Ectodermal cell (in vitro differentiated cells): ENCODE measurements around the gene MTMR4.

Experiments
- H3K27ac ChIP-seq: 2 replicates; pipeline ENCODE4 v1.7.0; 2013; ENCODE audit warnings: mild to moderate bottlenecking, low read depth, low read length; ENCODE audit not compliant: insufficient read depth, poor library complexity, severe bottlenecking
- H3K27me3 ChIP-seq: 2 replicates; pipeline ENCODE4 v1.7.0; 2013; ENCODE audit warnings: mild to moderate bottlenecking, low read length; ENCODE audit not compliant: insufficient read depth, control insufficient read depth, poor library complexity, severe bottlenecking
- H3K36me3 ChIP-seq: one replicate; pipeline ENCODE4 v1.7.0; 2013; ENCODE audit warnings: low read length; ENCODE audit not compliant: control insufficient read depth, insufficient read depth
- H3K4me1 ChIP-seq: one replicate; pipeline ENCODE4 v1.7.0; 2013; ENCODE audit warnings: low read length; ENCODE audit not compliant: control insufficient read depth, insufficient read depth
- H3K4me3 ChIP-seq: 2 replicates; pipeline ENCODE4 v1.7.0; 2013; ENCODE audit warnings: low read depth, low read length, control low read depth; ENCODE audit not compliant: insufficient read depth
- H3K9me3 ChIP-seq: 2 replicates; pipeline ENCODE4 v1.7.0; 2013; ENCODE audit warnings: mild to moderate bottlenecking, low read length, moderate library complexity; ENCODE audit not compliant: control insufficient read depth
- WGBS, 2 experiments: methylation state at CpG; one replicate each; pipeline ENCODE4 v1.1.7; 2013; ENCODE audit warnings: missing lambda C conversion rate in 2 of 2; 5-methylcytosine and 5-hydroxymethylcytosine counted together

MTMR4 gene

GRCh38 chr17:58476812-58477211, 37.6 kb downstream of the MTMR4 start:
- H3K27ac ChIP-seq, result no peak overlapping the region
- 89 to 94% methylated on average over 14 of the region's 18 CpGs for WGBS, 2 experiments
- H3K4me1 ChIP-seq, result no peaks in the 10 kb centered on the region
- no peaks in the 10 kb centered on the region for H3K9me3 ChIP-seq
- H3K4me3 ChIP-seq, result no peak overlapping the region
- no peaks in the 10 kb centered on the region for H3K36me3 ChIP-seq
- no peaks in the 10 kb centered on the region for H3K27me3 ChIP-seq

DNA sequence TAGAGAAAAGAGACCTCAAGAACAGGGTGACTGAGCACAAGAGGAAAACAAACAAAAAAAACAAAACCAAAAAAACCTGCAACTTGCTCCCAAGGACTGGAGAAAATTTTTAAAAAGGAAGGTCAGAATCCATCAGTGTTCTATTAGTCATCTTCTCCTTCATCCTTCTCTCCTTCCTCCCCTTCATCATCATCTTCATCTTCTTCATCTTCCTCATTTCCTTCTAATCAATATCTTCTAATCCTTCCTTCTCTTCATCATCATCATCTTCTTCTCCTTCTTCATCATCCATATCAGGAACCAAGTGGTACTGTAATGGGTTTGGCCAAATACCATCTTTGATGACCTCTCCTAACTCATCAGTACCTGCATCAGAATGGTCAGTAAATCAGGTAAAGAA, 38.5 kb downstream of the MTMR4 start:
- Histone ChIP-seq H3K4me3 (no peak overlapping the region), H3K36me3 (no peaks in the 10 kb centered on the region), H3K4me1 (no peaks in the 10 kb centered on the region), H3K27me3 (no peaks in the 10 kb centered on the region), H3K9me3 (no peaks in the 10 kb centered on the region), H3K27ac (no peak overlapping the region)

GRCh38 chr17:58470356-58470755, 44.1 kb downstream of the MTMR4 start:
- H3K27me3 ChIP-seq, result peaks cover 4% of the 10 kb centered on the region
- 85 to 95% methylated on average over 6 of the region's 6 CpGs for WGBS, 2 experiments

DNA sequence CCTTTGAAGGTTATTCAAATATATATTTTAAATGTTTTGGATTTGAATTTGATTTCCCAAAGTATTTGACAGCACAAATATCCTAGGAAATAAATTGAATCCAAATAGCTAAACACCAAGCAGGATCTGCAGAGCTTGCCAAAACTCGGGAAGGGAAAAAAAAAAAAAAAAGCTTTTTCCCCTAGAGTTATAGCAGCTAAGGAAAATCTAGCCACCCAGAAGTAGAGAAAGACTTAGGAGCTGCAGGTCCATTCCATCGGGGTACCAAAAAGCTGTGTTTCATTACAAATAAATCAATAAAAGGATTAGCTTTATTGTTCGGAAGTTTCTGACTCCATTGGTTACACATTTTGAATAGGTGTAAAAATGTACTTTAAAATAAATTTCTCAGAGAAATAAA, 45.5 kb downstream of the MTMR4 start:
- no peaks in the 10 kb centered on the region for H3K9me3 ChIP-seq
- 40 to 80% methylated on average over 1 to 2 of the region's 3 CpGs for WGBS, 2 experiments
- no peaks in the 10 kb centered on the region for H3K36me3 ChIP-seq
- H3K4me3 ChIP-seq, result no peak overlapping the region
- H3K27ac ChIP-seq, result no peak overlapping the region
- peaks cover 4% of the 10 kb centered on the region for H3K27me3 ChIP-seq
- H3K4me1 ChIP-seq, result no peaks in the 10 kb centered on the region

More at GRCh38 chr17:58470356-58470755, 44.1 kb downstream of the MTMR4 start:
- H3K4me1 ChIP-seq, result no peaks in the 10 kb centered on the region
- H3K27ac ChIP-seq, result no peak overlapping the region
- H3K4me3 ChIP-seq, result no peak overlapping the region
- H3K36me3 ChIP-seq, result no peaks in the 10 kb centered on the region
- no peaks in the 10 kb centered on the region for H3K9me3 ChIP-seq

GRCh38 chr17:58455491-58455890, 58.9 kb downstream of the MTMR4 start:
- Histone ChIP-seq H3K9me3 (no peaks in the 10 kb centered on the region), H3K4me1 (no peaks in the 10 kb centered on the region), H3K27me3 (no peaks in the 10 kb centered on the region)

DNA sequence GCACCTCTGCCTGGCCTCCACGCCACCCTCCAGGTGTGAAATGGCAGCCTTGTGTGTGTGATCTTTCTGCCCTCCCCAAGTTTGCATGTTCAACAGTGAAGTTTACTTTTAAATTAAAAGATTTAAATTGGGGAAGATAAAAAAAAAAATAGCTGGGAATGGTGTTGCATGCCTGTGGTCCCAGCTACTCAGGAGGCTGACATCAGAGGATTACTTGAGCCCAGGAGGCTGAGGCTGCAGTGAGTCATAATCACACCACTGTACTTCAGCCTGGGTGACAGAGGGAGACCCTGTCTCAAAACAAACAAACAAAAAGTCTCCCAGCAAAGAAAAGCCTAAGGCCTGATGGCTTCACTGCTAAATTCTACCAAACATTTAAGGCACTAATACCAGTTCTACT, 61.7 kb downstream of the MTMR4 start:
- 98 to 100% methylated on average over 1 of the region's 1 CpG for WGBS, 2 experiments
- no peaks in the 10 kb centered on the region for H3K9me3 ChIP-seq
- no peaks in the 10 kb centered on the region for H3K4me1 ChIP-seq
- no peak overlapping the region for H3K4me3 ChIP-seq
- H3K36me3 ChIP-seq, result no peaks in the 10 kb centered on the region
- H3K27ac ChIP-seq, result no peak overlapping the region
- no peaks in the 10 kb centered on the region for H3K27me3 ChIP-seq

More at GRCh38 chr17:58455491-58455890, 58.9 kb downstream of the MTMR4 start:
- no peak overlapping the region for H3K27ac ChIP-seq
- H3K36me3 ChIP-seq, result no peaks in the 10 kb centered on the region
- H3K4me3 ChIP-seq, result no peak overlapping the region

GRCh38 chr17:58447039-58447975, 67.1 kb downstream of the MTMR4 start:
- 56 to 57% methylated on average over 9 of the region's 9 CpGs for WGBS, 2 experiments
- Histone ChIP-seq H3K9me3 (no peaks in the 10 kb centered on the region), H3K27ac (no peak overlapping the region), H3K4me1 (no peaks in the 10 kb centered on the region), H3K27me3 (no peaks in the 10 kb centered on the region), H3K4me3 (no peak overlapping the region), H3K36me3 (no peaks in the 10 kb centered on the region)

DNA sequence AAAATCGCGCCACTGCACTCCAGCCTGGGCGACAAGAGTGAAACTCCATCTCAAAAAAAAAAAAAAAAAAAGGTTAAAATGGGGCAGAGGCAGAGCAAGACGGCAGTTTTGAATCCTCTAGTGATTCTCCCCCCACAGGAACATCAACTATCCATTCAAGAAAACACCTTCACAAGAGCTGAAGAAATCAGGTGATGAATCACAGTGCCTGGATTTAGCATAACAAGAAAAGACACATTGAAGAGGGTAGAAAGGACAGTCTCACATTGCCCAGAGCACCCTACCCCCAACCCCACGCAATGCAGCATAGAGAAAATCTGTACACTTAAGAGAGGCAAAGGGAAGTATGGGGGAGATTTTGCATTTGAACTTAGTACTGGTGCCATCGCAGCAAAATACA, 68.4 kb downstream of the MTMR4 start:
- Histone ChIP-seq H3K36me3 (no peaks in the 10 kb centered on the region), H3K27me3 (no peaks in the 10 kb centered on the region), H3K27ac (no peak overlapping the region), H3K9me3 (no peaks in the 10 kb centered on the region), H3K4me1 (no peaks in the 10 kb centered on the region), H3K4me3 (no peak overlapping the region)
- 78 to 83% methylated on average over 4 to 6 of the region's 6 CpGs for WGBS, 2 experiments
